Measurements from ENCODE around the gene CACNB2.
"Not testable (repeated sequence)": the region's sequence is repeated elsewhere in the genome, so short reads cannot be mapped to it uniquely, and the experiment has no call there.

- TF ChIP-seq, protein P1, sequence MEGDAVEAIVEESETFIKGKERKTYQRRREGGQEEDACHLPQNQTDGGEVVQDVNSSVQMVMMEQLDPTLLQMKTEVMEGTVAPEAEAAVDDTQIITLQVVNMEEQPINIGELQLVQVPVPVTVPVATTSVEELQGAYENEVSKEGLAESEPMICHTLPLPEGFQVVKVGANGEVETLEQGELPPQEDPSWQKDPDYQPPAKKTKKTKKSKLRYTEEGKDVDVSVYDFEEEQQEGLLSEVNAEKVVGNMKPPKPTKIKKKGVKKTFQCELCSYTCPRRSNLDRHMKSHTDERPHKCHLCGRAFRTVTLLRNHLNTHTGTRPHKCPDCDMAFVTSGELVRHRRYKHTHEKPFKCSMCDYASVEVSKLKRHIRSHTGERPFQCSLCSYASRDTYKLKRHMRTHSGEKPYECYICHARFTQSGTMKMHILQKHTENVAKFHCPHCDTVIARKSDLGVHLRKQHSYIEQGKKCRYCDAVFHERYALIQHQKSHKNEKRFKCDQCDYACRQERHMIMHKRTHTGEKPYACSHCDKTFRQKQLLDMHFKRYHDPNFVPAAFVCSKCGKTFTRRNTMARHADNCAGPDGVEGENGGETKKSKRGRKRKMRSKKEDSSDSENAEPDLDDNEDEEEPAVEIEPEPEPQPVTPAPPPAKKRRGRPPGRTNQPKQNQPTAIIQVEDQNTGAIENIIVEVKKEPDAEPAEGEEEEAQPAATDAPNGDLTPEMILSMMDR (IDR thresholded peaks at IDR 0.05): not testable (repeated sequence)
- not testable (repeated sequence) for TF ChIP-seq POLR2A (IDR thresholded peaks at IDR 0.05; ENCODE audit: low read depth); POLR2AphosphoS5 (IDR thresholded peaks at IDR 0.05); EP300 (IDR thresholded peaks at IDR 0.05)
Measured at GRCh38 chr10:18445635-18446034, 305.4 kb downstream of the CACNB2 start.

Measured in esophagus muscularis mucosa (tissue), 4 donors.